OCI-LY3 (cell line): ENCODE measurements around the gene CSNK2B.
A peak's percentile ranks its signal among the peaks of the same experiment; 100 is the strongest.

Experiments used
- H2AFZ ChIP-seq: fragments of 200-600, 300-600 bp; shearing (Covaris generic); 2 replicates; pipeline ENCODE4 v1.6.0; 2014; ENCODE audit warnings: antibody characterized with exemption, low read depth, low read length
- H3K27ac ChIP-seq: fragments of 200-600, 300-600 bp; sonication (generic); 2 replicates; pipeline ENCODE4 v1.5.1; 2014; ENCODE audit warnings: mild to moderate bottlenecking, low read length, moderate library complexity, mixed read lengths
- H3K27me3 ChIP-seq: fragments of 200-600, 300-600 bp; sonication (generic); 2 replicates; pipeline ENCODE4 v1.6.1; 2014; ENCODE audit warnings: low read depth, low read length, mixed read lengths
- H3K36me3 ChIP-seq: fragments of 200-600, 300-600 bp; sonication (generic); replicated peaks from 2 replicates; pipeline ENCODE3; 2014; ENCODE audit warnings: low read depth, low read length, mixed read lengths
- H3K4me1 ChIP-seq: fragments of 300-600, 200-600 bp; sonication (generic); 2 replicates; pipeline ENCODE4 v1.6.1; 2014; ENCODE audit warnings: low read length, mixed read lengths
- H3K4me2 ChIP-seq: fragments of 200-600, 300-600 bp; sonication (generic); 2 replicates; pipeline ENCODE4 v1.6.1; 2014; ENCODE audit warnings: low read length, mixed read lengths
- H3K4me3 ChIP-seq: fragments of 300-600, 200-600 bp; sonication (generic); 2 replicates; pipeline ENCODE4 v1.5.1; 2014; ENCODE audit warnings: antibody characterized with exemption, mild to moderate bottlenecking, low read length, moderate library complexity
- H3K79me2 ChIP-seq: fragments of 300-600, 200-600 bp; shearing (Covaris generic); 2 replicates; pipeline ENCODE4 v1.6.1; 2014; ENCODE audit warnings: mild to moderate bottlenecking, low read length, mixed read lengths
- H3K9ac ChIP-seq: fragments of 300-600, 200-600 bp; shearing (Covaris generic); 2 replicates; pipeline ENCODE4 v1.6.0; 2014; ENCODE audit warnings: mild to moderate bottlenecking, low read length, moderate library complexity
- H3K9me3 ChIP-seq: fragments of 200-600, 300-600 bp; shearing (Covaris generic); 2 replicates; pipeline ENCODE4 v1.6.1; 2014; ENCODE audit warnings: low read length, mixed read lengths; ENCODE audit not compliant: insufficient read depth
- H4K20me1 ChIP-seq: fragments of 200-600, 300-600 bp; sonication (generic); 2 replicates; pipeline ENCODE4 v1.6.1; 2016; ENCODE audit warnings: low read length, mixed read lengths; ENCODE audit not compliant: insufficient read depth
- EZH2phosphoT487 ChIP-seq: fragments of 200-600 bp; shearing (Covaris generic); IDR thresholded peaks from 2 replicates; pipeline ENCODE4 v1.6.1; 2018; ENCODE audit warnings: antibody characterized with exemption, mixed run types, low read depth
- TF ChIP-seq, protein P1 (sequence below): fragments of 200-600, 300-600 bp; sonication (generic); IDR thresholded peaks from 2 replicates; pipeline ENCODE4 v1.5.1; 2014; ENCODE audit warnings: antibody characterized with exemption, low read length, low read depth

CSNK2B gene

GRCh38 chr6:31664790-31665500, 935 bp upstream of the CSNK2B start, which contains the start of gene GPANK1:
TSS of gene GPANK1 (minus strand) at chr6:31664997. CDS start at chr6:31664478, 519 bp downstream.
- H3K9me3 ChIP-seq, result peaks cover 3% of the 10 kb centered on the region; the same call in 1 of the 2 replicates
- peak within 1 kb of the TSS; percentile 100 for H3K4me3 ChIP-seq
- H4K20me1 ChIP-seq, result no peaks in the 10 kb centered on the region
- peak within 1 kb of the TSS; percentile 98 for H3K27ac ChIP-seq
- TF ChIP-seq EZH2phosphoT487, result no peak
- TF ChIP-seq, protein P1, sequence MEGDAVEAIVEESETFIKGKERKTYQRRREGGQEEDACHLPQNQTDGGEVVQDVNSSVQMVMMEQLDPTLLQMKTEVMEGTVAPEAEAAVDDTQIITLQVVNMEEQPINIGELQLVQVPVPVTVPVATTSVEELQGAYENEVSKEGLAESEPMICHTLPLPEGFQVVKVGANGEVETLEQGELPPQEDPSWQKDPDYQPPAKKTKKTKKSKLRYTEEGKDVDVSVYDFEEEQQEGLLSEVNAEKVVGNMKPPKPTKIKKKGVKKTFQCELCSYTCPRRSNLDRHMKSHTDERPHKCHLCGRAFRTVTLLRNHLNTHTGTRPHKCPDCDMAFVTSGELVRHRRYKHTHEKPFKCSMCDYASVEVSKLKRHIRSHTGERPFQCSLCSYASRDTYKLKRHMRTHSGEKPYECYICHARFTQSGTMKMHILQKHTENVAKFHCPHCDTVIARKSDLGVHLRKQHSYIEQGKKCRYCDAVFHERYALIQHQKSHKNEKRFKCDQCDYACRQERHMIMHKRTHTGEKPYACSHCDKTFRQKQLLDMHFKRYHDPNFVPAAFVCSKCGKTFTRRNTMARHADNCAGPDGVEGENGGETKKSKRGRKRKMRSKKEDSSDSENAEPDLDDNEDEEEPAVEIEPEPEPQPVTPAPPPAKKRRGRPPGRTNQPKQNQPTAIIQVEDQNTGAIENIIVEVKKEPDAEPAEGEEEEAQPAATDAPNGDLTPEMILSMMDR, result no peak
- peak within 1 kb of the TSS; percentile 54; the same call in 1 of the 2 replicates for H2AFZ ChIP-seq
- H3K27me3 ChIP-seq, result no peaks in the 10 kb centered on the region
- H3K36me3 ChIP-seq, result peaks cover 34% of the 10 kb centered on the region
- peak within 1 kb of the TSS; percentile 100 for H3K9ac ChIP-seq
- peaks cover 48% of the 10 kb centered on the region for H3K79me2 ChIP-seq
- H3K4me2 ChIP-seq, result peak within 1 kb of the TSS; percentile 96
- peaks cover 30% of the 10 kb centered on the region for H3K4me1 ChIP-seq

DNA sequence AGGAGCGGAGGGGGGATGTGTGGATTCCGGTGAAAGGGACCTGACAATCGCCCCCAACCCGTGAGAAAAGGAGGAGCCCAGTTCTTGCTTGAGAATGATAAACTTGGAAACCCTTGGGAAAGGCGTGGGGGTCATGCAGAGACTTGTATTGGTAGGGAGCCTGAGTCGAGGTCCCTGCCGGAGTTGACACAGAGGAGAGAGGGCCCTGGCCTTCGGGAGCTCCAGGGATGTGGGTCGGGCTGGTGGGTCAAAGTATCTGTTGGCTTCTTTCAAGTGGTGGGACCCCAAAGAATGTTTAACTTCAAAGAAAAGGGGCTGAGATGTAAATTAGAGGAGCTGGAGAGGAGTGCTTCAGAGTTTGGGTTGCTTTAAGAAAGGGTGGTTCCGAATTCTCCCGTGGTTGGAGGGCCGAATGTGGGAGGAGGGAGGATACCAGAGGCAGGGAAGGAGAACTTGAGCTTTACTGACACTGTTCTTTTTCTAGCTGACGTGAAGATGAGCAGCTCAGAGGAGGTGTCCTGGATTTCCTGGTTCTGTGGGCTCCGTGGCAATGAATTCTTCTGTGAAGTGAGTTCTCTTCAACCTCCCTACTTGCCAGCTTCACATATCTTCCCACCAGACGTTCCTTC, 571 bp downstream of the CSNK2B start:
- no peak for TF ChIP-seq EZH2phosphoT487
- TF ChIP-seq, protein P1, result no peak
- Histone ChIP-seq H3K4me1 (peaks cover 23% of the 10 kb centered on the region), H3K4me2 (peak overlapping the region; percentile 93), H4K20me1 (no peaks in the 10 kb centered on the region), H3K27ac (peak overlapping the region; percentile 59), H3K4me3 (peak overlapping the region; percentile 100), H3K79me2 (peaks cover 42% of the 10 kb centered on the region), H3K9ac (peak overlapping the region; percentile 89), H3K36me3 (peaks cover 38% of the 10 kb centered on the region), H3K9me3 (peaks cover 3% of the 10 kb centered on the region; the same call in 1 of the 2 replicates), H3K27me3 (no peaks in the 10 kb centered on the region), H2AFZ (no peak overlapping the region)

- Histone ChIP-seq H3K9me3 (peaks cover 3% of the 10 kb centered on the region; the same call in 1 of the 2 replicates), H2AFZ (no peak within 1 kb of the TSS), H3K4me3 (no peak within 1 kb of the TSS), H3K4me2 (no peak within 1 kb of the TSS), H4K20me1 (no peaks in the 10 kb centered on the region), H3K27me3 (no peaks in the 10 kb centered on the region), H3K36me3 (peaks cover 25% of the 10 kb centered on the region), H3K4me1 (peaks cover 5% of the 10 kb centered on the region), H3K79me2 (peaks cover 27% of the 10 kb centered on the region), H3K27ac (no peak within 1 kb of the TSS), H3K9ac (no peak within 1 kb of the TSS)
- TF ChIP-seq EZH2phosphoT487, result no peak
- TF ChIP-seq, protein P1, result no peak
These were observed 3.8 kb downstream of the CSNK2B start, which contains the start of gene LY6G5B for GRCh38 chr6:31669676-31670075. TSS of gene LY6G5B (plus strand) at chr6:31669976. CDS start at chr6:31670951, 975 bp downstream.

- Histone ChIP-seq H3K4me1 (peaks cover 17% of the 10 kb centered on the region), H3K9ac (no peak overlapping the region), H2AFZ (no peak overlapping the region), H3K27ac (no peak overlapping the region), H3K36me3 (peaks cover 4% of the 10 kb centered on the region), H3K27me3 (no peaks in the 10 kb centered on the region), H3K9me3 (no peaks in the 10 kb centered on the region), H3K79me2 (no peaks in the 10 kb centered on the region), H3K4me2 (peak overlapping the region; percentile 37), H4K20me1 (no peaks in the 10 kb centered on the region), H3K4me3 (no peak overlapping the region)
- TF ChIP-seq, protein P1, result no peak
- no peak for TF ChIP-seq EZH2phosphoT487
These were observed 10.5 kb downstream of the CSNK2B start for GRCh38 chr6:31676322-31676903.
